Measurements from ENCODE around the gene NFATC3.

The NFATC3 gene

GRCh38 chr16:68275611-68276191 lies 190.5 kb downstream of the NFATC3 start:
- peak overlapping the region; percentile 64 for H3K27ac ChIP-seq (ENCODE audit: low read length)
- H3K36me3 ChIP-seq (ENCODE audit: control insufficient read depth in 2 of 2, insufficient read depth in 2 of 2, low read length in 2 of 2), result peaks cover 3 to 14% of the 10 kb centered on the region in 2 donors
- H3K9me3 ChIP-seq (ENCODE audit: control insufficient read depth in 2 of 2, low read length in 2 of 2), result no peaks in the 10 kb centered on the region
- no peaks in the 10 kb centered on the region for H3K27me3 ChIP-seq (ENCODE audit: control insufficient read depth in 1 of 2, insufficient read depth in 2 of 2, low read length in 2 of 2)
- peak overlapping the region; percentile 29 to 41 for H3K4me3 ChIP-seq (ENCODE audit: low read length in 2 of 2)
- H3K9ac ChIP-seq (ENCODE audit: low read length in 2 of 2), result no peak overlapping the region
- H3K4me1 ChIP-seq (ENCODE audit: control insufficient read depth, insufficient read depth, low read length), result peaks cover 17% of the 10 kb centered on the region

- Histone ChIP-seq H3K27ac (ENCODE audit: low read length) (peak overlapping the region; percentile 64), H3K9me3 (ENCODE audit: control insufficient read depth in 2 of 2, low read length in 2 of 2) (no peaks in the 10 kb centered on the region), H3K36me3 (ENCODE audit: control insufficient read depth in 2 of 2, insufficient read depth in 2 of 2, low read length in 2 of 2) (peaks cover 3 to 14% of the 10 kb centered on the region in 2 donors), H3K27me3 (ENCODE audit: control insufficient read depth in 1 of 2, insufficient read depth in 2 of 2, low read length in 2 of 2) (no peaks in the 10 kb centered on the region), H3K9ac (ENCODE audit: low read length in 2 of 2) (no peak overlapping the region), H3K4me1 (ENCODE audit: control insufficient read depth, insufficient read depth, low read length) (peaks cover 16% of the 10 kb centered on the region), H3K4me3 (ENCODE audit: low read length in 2 of 2) (peak overlapping the region; percentile 29 to 41)
Observed at GRCh38 chr16:68276223-68276622, 191.1 kb downstream of the NFATC3 start.

Data from stomach smooth muscle (tissue), 2 donors.